ENCODE data around the gene SVIP. TPM values are rescaled to one million over a fixed set of nuclear protein-coding genes. Genes with fewer than 3 reads are reported as not detected.
A peak's percentile ranks its signal among the peaks of the same experiment; 100 is the strongest.

Gene SVIP
- polyA plus RNA-seq, 1 of the 3 experiments (the other 2 are of a cell fraction): 6.0 TPM

DNA sequence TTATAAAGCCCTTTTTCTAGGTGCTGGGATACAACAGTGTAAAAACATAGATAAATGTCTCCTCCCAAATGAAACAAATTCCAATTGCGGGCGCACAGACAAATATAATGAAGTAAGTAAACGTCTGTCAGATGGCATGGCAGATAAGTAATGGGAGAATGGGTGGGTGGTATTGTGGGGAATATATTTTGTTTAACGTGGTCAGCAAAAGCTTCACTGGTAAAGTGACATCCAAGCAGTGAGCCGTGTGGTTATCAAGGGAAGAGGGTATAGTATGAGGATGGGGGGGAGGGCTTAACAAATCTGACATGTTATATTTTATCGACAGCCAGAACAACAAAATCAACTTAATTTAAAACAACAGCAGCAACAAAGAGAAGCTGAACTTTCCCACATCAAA lies 1.2 kb downstream of the SVIP start:
- ChIA-PET POLR2A (no interaction called here), CTCF (interaction anchor here (0.9 to 1.5 kb wide), 4 partner anchors 12 to 584 kb away, joined by 3 to 9 read pairs (median 4); no protein-coding TSS in a partner anchor)
- 15% methylated on average over 6 of the region's 6 CpGs for WGBS (ENCODE audit: low lambda C conversion rate)
- TF ChIP-seq TCF12 (IDR thresholded peaks at IDR 0.05): no peak
- no peak for TF ChIP-seq TAF1 (IDR thresholded peaks at IDR 0.05; ENCODE audit: borderline replicate concordance, low read depth, low read length)
- TF ChIP-seq GATA2 (CRISPR knock-in tag; IDR thresholded peaks at IDR 0.05): peak; percentile 48
- TF ChIP-seq RCOR1 (IDR thresholded peaks at IDR 0.05; ENCODE audit: low read length): no peak
- TF ChIP-seq CTCF (IDR thresholded peaks at IDR 0.05): no peak
- TF ChIP-seq SIN3A (IDR thresholded peaks at IDR 0.05; ENCODE audit: borderline replicate concordance, low read depth, low read length): no peak
- TF ChIP-seq YY1 (IDR thresholded peaks at IDR 0.05; ENCODE audit: low read depth): no peak
- TF ChIP-seq CHD2 (IDR thresholded peaks at IDR 0.05; ENCODE audit: low read length, partially characterized antibody): no peak
- peaks cover 0 to 7% of the 10 kb centered on the region in 2 experiments; a peak in 2 of 4 replicates for H3K4me1 ChIP-seq (ENCODE audit: control insufficient read depth in 1 of 2, insufficient read depth in 2 of 2, low read depth in 1 of 2, low read length in 1 of 2)
- peak overlapping the region; percentile 74 for H3K4me2 ChIP-seq
- H3K9me2 ChIP-seq: no peaks in the 10 kb centered on the region
- DNase-seq: peak; percentile 15
- H3K9ac ChIP-seq: peak overlapping the region; percentile 78; the same call in 1 of the 2 replicates
- H3K36me3 ChIP-seq (replicated peaks in 1 of 2; ENCODE audit: control insufficient read depth in 1 of 2, insufficient read depth in 2 of 2, low read length in 1 of 2): peaks cover 27 to 31% of the 10 kb centered on the region in 2 experiments
- no peak overlapping the region for H3K27ac ChIP-seq (ENCODE audit: low read depth in 2 of 2, low read length in 1 of 2)
- H2AFZ ChIP-seq (ENCODE audit: low read depth): peak overlapping the region; percentile 77
- H4K20me1 ChIP-seq (ENCODE audit: insufficient read depth): no peaks in the 10 kb centered on the region
- H3K79me2 ChIP-seq (ENCODE audit: insufficient read depth): peaks cover 7% of the 10 kb centered on the region
- peak overlapping the region; percentile 83 to 96 for H3K4me3 ChIP-seq (ENCODE audit: low read depth in 2 of 2, low read length in 1 of 2)
- no peaks in the 10 kb centered on the region for H3F3A ChIP-seq (replicated peaks; ENCODE audit: insufficient read depth)
- H3K27me3 ChIP-seq (ENCODE audit: insufficient read depth): no peaks in the 10 kb centered on the region
- H3K9me3 ChIP-seq: no peaks in the 10 kb centered on the region

DNA sequence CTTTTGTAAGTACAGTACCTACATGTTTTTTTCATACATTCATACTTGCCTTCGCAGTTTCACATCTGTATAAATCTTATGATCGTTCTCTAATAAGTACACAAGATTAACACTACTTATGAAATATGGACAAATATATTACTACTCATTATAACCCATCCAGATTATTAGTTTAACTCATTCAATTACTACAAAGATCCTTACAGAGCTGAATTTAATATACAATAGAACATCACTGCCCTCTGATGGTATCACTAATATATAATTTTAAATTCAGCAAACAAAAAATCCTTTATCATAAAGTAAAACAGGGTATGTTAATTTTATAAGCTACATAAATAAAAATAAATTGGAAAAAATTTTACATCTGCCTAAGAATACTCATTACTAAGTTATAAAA lies 7.4 kb downstream of the SVIP start:
- Histone ChIP-seq H3K9me3 (no peaks in the 10 kb centered on the region), H2AFZ (ENCODE audit: low read depth) (no peak overlapping the region), H3K27ac (ENCODE audit: low read depth in 2 of 2, low read length in 1 of 2) (no peak overlapping the region), H3K9ac (no peak overlapping the region), H3K9me2 (no peaks in the 10 kb centered on the region), H3K79me2 (ENCODE audit: insufficient read depth) (no peaks in the 10 kb centered on the region), H3K4me2 (no peak overlapping the region), H4K20me1 (ENCODE audit: insufficient read depth) (no peaks in the 10 kb centered on the region), H3K36me3 (replicated peaks in 1 of 2; ENCODE audit: control insufficient read depth in 1 of 2, insufficient read depth in 2 of 2, low read length in 1 of 2) (peaks cover 56 to 60% of the 10 kb centered on the region in 2 experiments), H3F3A (replicated peaks; ENCODE audit: insufficient read depth) (no peaks in the 10 kb centered on the region), H3K4me3 (ENCODE audit: low read depth in 2 of 2, low read length in 1 of 2) (no peak overlapping the region), H3K27me3 (ENCODE audit: insufficient read depth) (no peaks in the 10 kb centered on the region), H3K4me1 (ENCODE audit: control insufficient read depth in 1 of 2, insufficient read depth in 2 of 2, low read depth in 1 of 2, low read length in 1 of 2) (no peaks in the 10 kb centered on the region)
- ChIA-PET POLR2A (no interaction called here), CTCF (interaction anchor here (1.1 to 2.0 kb wide), 3 partner anchors 8 to 35 kb away, joined by 5 to 9 read pairs (median 6); no protein-coding TSS in a partner anchor)
- DNase-seq: no peak
- 88% methylated on average over 2 of the region's 2 CpGs for WGBS (ENCODE audit: low lambda C conversion rate)
- no peak for TF ChIP-seq NRF1 (IDR thresholded peaks at IDR 0.05; ENCODE audit: low read depth, low read length)
- TF ChIP-seq CTCF (IDR thresholded peaks at IDR 0.05): peak; percentile 40

All from SK-N-SH (cell line).